Common myeloid progenitor, CD34-positive (primary cell): ENCODE data around the gene BLID.

ENCODE experiments used
- CTCF ChIA-PET: fragments of 350-600 bp; sonication (Branson Sonifier 250); formaldehyde crosslinking; loops from one replicate; lab custom pipeline; 2021; ENCODE audit warnings: antibody characterized with exemption; lab: Charles Lee
- POLR2A ChIA-PET: fragments of 350-600 bp; sonication (Branson Sonifier 250); formaldehyde crosslinking; loops from one replicate; lab custom pipeline; 2021; ENCODE audit warnings: antibody characterized with exemption; lab: Charles Lee
- DNase-seq, 3 donors: peaks; one replicate each; pipeline versions ENCODE4 v3.0.0 to v3.0.0-alpha.2; 2013
- H3K27ac ChIP-seq, 2 experiments: 1 replicate in 1 of 2; 2 replicates in 1 of 2; pipeline ENCODE4 v1.7.0; 2013; ENCODE audit warnings: inconsistent platforms in 2 of 2, low read length in 2 of 2, mild to moderate bottlenecking in 2 of 2, low read depth in 1 of 2, moderate library complexity in 1 of 2; ENCODE audit not compliant: severe bottlenecking in 2 of 2, insufficient read depth in 1 of 2, poor library complexity in 1 of 2
- H3K27me3 ChIP-seq, 5 experiments: replicated peaks in 2 of 5; 1 replicate in 3 of 5; 2 replicates in 2 of 5; pipeline versions ENCODE4 v1.6.1 to v1.7.0; 2013; ENCODE audit warnings: low read length in 4 of 5, mild to moderate bottlenecking in 2 of 5, moderate library complexity in 2 of 5, inconsistent platforms in 1 of 5; ENCODE audit not compliant: insufficient read depth in 5 of 5, control insufficient read depth in 4 of 5
- H3K36me3 ChIP-seq, 4 experiments: 1 replicate in 2 of 4; 2 replicates in 2 of 4; pipeline versions ENCODE4 v1.6.1 to v1.7.0; 2013; ENCODE audit warnings: low read length in 3 of 4, control low read depth in 1 of 4, mild to moderate bottlenecking in 1 of 4; ENCODE audit not compliant: control insufficient read depth in 4 of 4, insufficient read depth in 4 of 4
- H3K4me1 ChIP-seq, 4 experiments: 1 replicate in 3 of 4; 2 replicates in 1 of 4; pipeline versions ENCODE4 v1.6.1 to v1.7.1; 2013; ENCODE audit warnings: low read length in 3 of 4, mild to moderate bottlenecking in 3 of 4, control low read depth in 1 of 4, inconsistent platforms in 1 of 4, moderate library complexity in 1 of 4; ENCODE audit not compliant: control insufficient read depth in 4 of 4, insufficient read depth in 4 of 4; ENCODE audit errors: control extremely low read depth in 1 of 4
- H3K4me3 ChIP-seq, 7 experiments: 1 replicate in 4 of 7; 2 replicates in 3 of 7; pipeline versions ENCODE4 v1.5.1 to v1.7.0; 2013; ENCODE audit warnings: mild to moderate bottlenecking in 7 of 7, low read length in 6 of 7, moderate library complexity in 6 of 7, inconsistent platforms in 2 of 7, low read depth in 2 of 7, control low read depth in 1 of 7; ENCODE audit not compliant: insufficient read depth in 4 of 7, control insufficient read depth in 1 of 7; ENCODE audit errors: extremely low read depth in 1 of 7
- H3K9me3 ChIP-seq, 5 experiments: 1 replicate in 4 of 5; 2 replicates in 1 of 5; pipeline versions ENCODE4 v1.6.1 to v1.7.1; 2013; ENCODE audit warnings: low read length in 4 of 5, mild to moderate bottlenecking in 2 of 5, inconsistent platforms in 1 of 5, low read depth in 1 of 5, moderate library complexity in 1 of 5; ENCODE audit not compliant: control insufficient read depth in 4 of 5, insufficient read depth in 2 of 5; ENCODE audit errors: control extremely low read depth in 1 of 5
- WGBS: methylation state at CpG from one replicate; pipeline ENCODE4 v1.1.5; 2013; ENCODE audit not compliant: insufficient coverage; 5-methylcytosine and 5-hydroxymethylcytosine counted together

BLID gene

DNA sequence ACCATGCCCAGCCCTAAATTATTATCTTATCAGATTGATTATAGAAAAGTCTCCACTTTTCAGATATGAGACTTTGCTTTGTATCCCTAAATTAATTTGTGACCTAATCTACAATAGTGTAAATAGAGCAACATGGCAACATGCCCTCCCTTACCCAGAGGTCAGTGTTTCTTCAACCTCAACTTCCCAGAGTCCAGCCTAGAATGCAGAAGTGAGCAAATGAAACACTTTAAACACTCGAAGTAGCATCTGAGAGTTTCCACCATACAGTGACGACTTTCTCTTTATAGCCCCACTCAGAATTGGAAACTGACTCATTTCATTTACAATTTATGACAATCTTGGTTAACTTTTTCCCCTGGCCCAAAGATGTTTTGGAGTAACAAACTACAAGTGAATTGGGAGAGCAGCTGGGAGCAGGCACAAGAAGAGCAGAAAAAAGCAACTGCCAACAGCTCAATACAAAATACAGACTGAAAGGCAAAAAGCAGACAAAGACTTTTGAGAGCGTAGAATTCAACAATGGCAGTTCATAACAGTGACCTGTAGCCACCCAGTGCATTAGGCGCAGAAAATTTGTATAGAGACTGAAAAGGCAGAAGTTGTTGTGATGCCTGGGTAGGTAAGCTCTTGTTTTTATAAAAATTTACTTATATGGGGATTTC lies 10.1 kb upstream of the BLID start:
- DNase-seq: no peak
- POLR2A ChIA-PET: no interaction called here
- peaks cover 0 to 2% (median 0%) of the 10 kb centered on the region in 5 experiments for H3K27me3 ChIP-seq
- no peak overlapping the region for H3K4me3 ChIP-seq
- H3K4me1 ChIP-seq: no peaks in the 10 kb centered on the region
- WGBS: 95% methylated on average over 4 of the region's 4 CpGs
- H3K9me3 ChIP-seq: no peaks in the 10 kb centered on the region
- no peaks in the 10 kb centered on the region for H3K36me3 ChIP-seq
- CTCF ChIA-PET: interaction anchor here (1.2 kb wide), 1 partner anchor 18 kb away, joined by 4 read pairs; no protein-coding TSS in a partner anchor
- no peak overlapping the region for H3K27ac ChIP-seq

DNA sequence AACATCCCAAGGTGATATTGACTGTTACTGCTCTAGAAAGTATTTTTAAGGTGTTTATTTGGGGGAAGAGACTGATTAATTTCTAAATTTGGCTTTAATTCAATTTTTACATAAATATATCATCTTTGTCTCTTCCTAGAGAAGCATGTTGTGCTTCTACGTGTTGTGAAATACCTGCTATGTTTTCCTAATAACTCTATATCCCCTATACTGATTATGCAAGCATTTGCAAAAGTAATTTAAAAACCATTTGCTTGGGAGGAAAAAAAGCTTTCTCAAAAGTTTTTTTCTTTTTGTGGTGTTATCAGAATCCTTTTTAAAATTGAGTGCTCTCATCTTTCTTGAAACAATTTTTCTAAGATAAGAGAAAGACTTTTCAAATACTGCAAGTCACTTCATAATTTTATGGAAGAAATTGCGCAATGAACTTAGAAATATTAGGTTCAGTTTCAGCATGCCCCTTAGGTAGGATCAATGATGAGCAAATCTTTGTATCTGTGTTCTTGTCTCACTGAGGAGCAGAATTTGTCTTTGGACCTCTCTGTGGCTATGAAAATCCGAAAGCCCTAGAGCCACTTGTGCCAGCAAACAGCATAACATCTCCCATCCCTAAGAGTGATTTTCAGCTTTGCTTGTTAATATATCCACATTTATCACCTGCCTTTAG lies 7.4 kb upstream of the BLID start:
- no CpG with 5 or more reads among the region's 3 CpGs for WGBS
- no peak for DNase-seq
- no peaks in the 10 kb centered on the region for H3K4me1 ChIP-seq
- no peak overlapping the region for H3K4me3 ChIP-seq
- CTCF ChIA-PET: no interaction called here
- H3K27me3 ChIP-seq: peaks cover 0 to 2% (median 0%) of the 10 kb centered on the region in 5 experiments
- H3K36me3 ChIP-seq: no peaks in the 10 kb centered on the region
- no peaks in the 10 kb centered on the region for H3K9me3 ChIP-seq
- no peak overlapping the region for H3K27ac ChIP-seq
- POLR2A ChIA-PET: no interaction called here

DNA sequence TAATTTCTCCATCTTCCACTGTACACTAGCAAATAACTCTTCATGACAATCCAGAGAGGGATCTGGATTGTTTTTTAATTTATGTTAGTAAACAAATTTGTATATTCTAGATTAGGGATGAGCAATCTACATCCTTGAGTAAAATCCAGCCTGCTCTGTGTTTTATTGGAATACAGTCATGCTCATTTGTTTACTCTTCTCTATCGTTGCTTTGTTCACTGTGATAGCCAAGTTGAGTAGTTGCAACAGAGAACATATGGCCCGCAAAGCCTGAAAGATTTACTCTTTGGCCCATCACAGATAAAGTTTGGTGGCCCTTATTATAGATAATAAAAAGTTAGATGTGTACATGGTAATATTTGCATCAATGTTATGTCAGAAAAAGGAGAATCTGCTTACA lies 6.2 kb upstream of the BLID start:
- no peak for DNase-seq
- H3K36me3 ChIP-seq: no peaks in the 10 kb centered on the region
- ChIA-PET POLR2A (no interaction called here), CTCF (no interaction called here)
- no peak overlapping the region for H3K4me3 ChIP-seq
- H3K4me1 ChIP-seq: no peaks in the 10 kb centered on the region
- 100% methylated on average over 1 of the region's 2 CpGs for WGBS
- no peaks in the 10 kb centered on the region for H3K9me3 ChIP-seq
- H3K27me3 ChIP-seq: peaks cover 0 to 2% (median 0%) of the 10 kb centered on the region in 5 experiments
- H3K27ac ChIP-seq: no peak overlapping the region

DNA sequence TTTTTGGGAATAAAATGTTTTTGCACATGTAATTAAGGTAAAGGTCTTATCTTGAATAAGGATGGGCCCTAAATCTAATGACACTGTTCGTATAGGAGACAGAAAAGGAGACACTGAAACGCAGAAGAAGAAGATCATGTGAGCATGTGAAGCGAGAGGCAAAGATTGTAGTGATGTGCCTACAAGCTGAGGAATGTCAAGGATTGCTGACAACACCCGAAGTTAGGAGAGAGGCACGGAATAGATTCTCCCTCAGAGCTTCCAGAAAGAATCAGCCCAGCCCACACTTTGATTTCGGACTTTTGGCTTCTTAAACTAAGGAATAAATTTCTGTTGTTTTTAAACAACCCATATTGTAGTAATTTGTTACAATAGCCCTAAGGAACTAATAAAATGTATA lies 4.1 kb upstream of the BLID start:
- no peak for DNase-seq
- Histone ChIP-seq H3K4me1 (no peaks in the 10 kb centered on the region), H3K27ac (no peak overlapping the region), H3K9me3 (no peaks in the 10 kb centered on the region), H3K4me3 (no peak overlapping the region), H3K27me3 (peaks cover 0 to 4% (median 0%) of the 10 kb centered on the region in 5 experiments), H3K36me3 (no peaks in the 10 kb centered on the region)
- CTCF ChIA-PET: no interaction called here
- POLR2A ChIA-PET: no interaction called here
- WGBS: 100% methylated on average over 5 of the region's 6 CpGs

DNA sequence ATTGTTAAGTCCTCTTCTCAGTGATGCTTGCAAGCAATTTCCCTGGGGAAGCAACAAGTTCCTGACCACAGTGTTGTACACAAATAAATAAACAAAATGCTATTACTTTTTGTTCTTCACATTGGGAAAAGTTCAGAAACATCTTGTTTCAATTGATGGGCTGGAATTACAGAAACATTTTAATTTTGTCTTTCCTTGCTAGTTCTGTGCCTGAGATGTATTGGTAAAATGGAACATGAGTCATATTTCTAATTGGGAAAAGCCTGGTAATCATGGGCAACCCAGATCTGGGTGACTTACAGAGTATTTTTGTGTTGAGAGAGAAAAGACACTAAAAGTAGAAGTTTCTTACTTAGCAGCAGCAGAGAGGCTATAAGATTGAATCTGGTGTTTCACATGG lies 576 bp upstream of the BLID start:
- H3K27me3 ChIP-seq: peaks cover 0 to 2% (median 0%) of the 10 kb centered on the region in 5 experiments
- H3K27ac ChIP-seq: no peak overlapping the region
- H3K36me3 ChIP-seq: no peaks in the 10 kb centered on the region
- ChIA-PET POLR2A (no interaction called here), CTCF (no interaction called here)
- no peak overlapping the region for H3K4me3 ChIP-seq
- H3K4me1 ChIP-seq: no peaks in the 10 kb centered on the region
- no peaks in the 10 kb centered on the region for H3K9me3 ChIP-seq
- DNase-seq: no peak

DNA sequence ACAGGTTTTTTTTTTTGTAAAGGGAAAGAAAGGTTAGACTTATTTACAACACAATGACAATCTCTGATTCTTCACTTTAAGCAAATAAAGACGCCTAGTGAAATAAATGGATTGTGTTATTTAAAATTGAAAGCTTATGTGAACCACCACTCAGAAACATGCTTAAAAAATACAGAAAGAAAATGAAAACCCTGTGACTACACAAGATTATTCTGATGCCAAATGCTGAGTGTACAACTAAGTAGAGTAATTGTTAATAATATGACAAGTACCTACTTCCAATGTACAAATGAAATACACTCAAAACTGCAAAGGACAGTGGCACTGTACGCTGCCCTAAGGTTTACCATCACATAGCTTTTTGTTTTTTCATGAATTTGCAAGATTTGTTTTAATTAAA lies 1.0 kb downstream of the BLID start:
- Histone ChIP-seq H3K27ac (no peak overlapping the region), H3K9me3 (no peaks in the 10 kb centered on the region), H3K4me3 (no peak overlapping the region), H3K4me1 (no peaks in the 10 kb centered on the region), H3K27me3 (peaks cover 0 to 9% (median 0%) of the 10 kb centered on the region in 5 experiments), H3K36me3 (no peaks in the 10 kb centered on the region)
- ChIA-PET CTCF (interaction anchor here (1.3 kb wide), 1 partner anchor 13 kb away, joined by 4 read pairs; no protein-coding TSS in a partner anchor), POLR2A (interaction anchor here (0.6 kb wide), 1 partner anchor 266 kb away, joined by 3 read pairs; no protein-coding TSS in a partner anchor)
- WGBS: no CpG with 5 or more reads among the region's 2 CpGs
- no peak for DNase-seq
